NCI-H187 (cell line): ENCODE data around the gene NDUFV2.
"Not testable (repeated sequence)": the region's sequence is repeated elsewhere in the genome, so short reads cannot be mapped to it uniquely, and the experiment has no call there.

Source experiments
- DNase-seq, 2 experiments: peaks; one replicate each; lab custom pipeline; 2025; lab: John Stamatoyannopoulos, UW

The NDUFV2 gene

GRCh38 chr18:9091066-9091476 lies 11.4 kb upstream of the NDUFV2 start:
- DNase-seq: no peak

DNA sequence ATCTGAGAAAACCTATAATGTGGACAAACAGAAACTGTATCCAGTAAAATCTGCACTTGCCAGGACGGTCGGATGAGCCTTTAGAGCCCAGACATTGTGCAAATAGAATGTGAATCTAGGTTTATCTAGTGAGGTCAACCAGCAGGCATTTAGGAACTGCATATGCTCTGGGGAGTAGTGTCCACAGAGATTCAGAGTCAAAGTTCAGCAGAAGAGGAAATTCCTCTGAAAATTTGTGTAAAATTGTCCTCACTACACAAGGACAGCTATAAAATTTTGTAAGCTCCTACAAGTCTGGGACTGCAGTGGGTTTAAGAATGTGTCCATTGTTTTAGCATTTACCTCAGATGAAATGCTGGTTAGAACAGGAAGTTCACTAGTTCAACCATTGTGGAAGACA lies 9.8 kb upstream of the NDUFV2 start:
- no peak for DNase-seq

DNA sequence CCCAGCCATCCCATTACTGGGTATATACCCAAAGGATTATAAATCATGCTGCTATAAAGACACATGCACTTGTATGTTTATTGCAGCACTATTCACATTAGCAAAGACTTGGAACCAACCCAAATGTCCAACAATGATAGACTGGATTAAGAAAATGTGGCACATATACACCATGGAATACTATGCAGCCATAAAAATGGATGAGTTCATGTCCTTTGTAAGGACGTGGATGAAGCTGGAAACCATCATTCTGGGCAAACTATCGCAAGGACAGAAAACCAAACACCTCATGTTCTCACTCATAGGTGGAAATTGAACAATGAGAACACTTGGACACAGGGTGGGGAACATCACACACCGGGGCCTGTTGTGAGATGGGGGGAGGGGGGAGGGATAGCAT lies 9.4 kb upstream of the NDUFV2 start:
- DNase-seq: not testable (repeated sequence)

DNA sequence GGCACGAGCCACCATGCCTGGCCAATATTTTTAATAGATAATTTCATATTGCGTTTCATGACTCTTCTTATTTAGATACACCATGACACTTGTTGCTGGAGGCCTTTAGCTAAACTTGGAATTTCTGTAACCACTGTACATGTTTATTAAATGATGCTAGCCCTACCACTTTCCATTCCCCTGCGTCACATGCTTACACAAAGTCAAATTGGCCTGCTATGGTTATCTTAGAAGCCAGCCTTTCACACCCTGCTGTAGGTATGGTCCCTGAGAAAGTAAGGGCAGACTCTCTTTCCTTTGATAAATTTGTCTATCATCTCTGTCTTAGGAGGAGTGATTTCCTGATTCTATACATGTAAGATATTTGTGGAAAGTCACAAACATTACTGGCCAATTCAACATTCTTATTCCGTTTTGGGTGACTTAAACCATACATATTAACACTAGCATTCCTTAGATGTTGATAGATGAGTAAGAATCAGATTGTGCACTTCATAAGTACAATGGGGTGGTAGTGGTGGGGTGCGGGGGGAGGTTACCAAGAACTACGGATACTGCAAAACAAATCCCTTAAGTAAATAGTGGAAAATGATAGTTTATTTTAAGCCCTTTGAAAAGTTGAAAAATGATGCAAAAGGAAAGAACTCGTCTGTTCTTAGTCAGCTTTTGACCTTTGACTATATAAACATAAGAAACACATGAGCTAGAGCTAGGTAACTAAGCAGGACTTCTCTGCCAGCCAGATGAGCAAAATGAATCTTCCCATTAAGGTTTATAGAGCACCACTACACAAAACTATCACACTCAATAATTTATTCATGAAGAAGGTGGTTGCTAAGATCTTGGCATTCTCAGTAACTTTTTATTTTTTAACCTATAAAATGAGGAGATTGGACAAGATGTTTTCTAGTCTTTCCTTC lies 7.9 kb upstream of the NDUFV2 start:
- no peak for DNase-seq

- no peak for DNase-seq
These were observed 7.0 kb upstream of the NDUFV2 start for GRCh38 chr18:9095297-9096006.

DNA sequence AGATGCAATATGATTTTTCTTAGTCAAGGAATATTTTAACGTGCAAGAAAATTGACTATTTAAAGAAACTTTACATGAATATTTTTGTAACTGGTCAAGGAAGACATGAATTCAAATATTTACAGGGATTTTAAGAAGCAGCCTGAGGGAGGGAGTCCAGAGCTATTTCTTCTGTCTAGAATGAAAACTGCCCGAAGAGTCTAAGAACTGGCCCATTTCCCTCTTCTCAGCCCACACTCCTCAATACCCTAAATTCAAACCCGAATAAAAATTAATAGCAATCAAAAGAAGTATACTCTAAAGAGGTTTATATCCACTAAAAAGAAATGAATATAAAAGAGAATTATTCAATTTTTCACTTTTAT lies 6.5 kb upstream of the NDUFV2 start:
- no peak for DNase-seq

- no peak for DNase-seq
These were observed 5.8 kb upstream of the NDUFV2 start for GRCh38 chr18:9096685-9097084.

DNA sequence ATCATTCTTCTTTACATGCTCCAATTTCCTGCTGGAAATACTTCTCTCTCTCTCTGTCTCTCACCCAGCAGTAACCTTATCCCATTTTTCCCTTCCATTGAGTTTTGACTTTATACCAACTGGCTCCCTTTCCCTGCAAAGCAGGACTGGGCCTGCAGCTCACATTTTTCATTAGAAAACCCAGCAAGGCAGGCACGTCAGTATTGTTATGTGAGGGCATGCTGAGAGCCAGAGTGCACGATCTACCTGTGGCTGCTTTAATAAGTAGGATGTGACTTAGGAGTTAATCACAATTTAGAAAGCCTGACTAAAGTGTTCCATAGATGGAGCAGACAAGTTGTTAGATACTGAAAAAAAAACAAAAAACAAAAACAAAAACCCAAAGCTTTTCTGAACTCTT lies 5.2 kb upstream of the NDUFV2 start:
- DNase-seq: no peak

- DNase-seq: no peak
These were observed 1.7 kb upstream of the NDUFV2 start for GRCh38 chr18:9100796-9101195.

GRCh38 chr18:9101730-9102507 lies 580 bp upstream of the NDUFV2 start:
- no peak for DNase-seq

GRCh38 chr18:9103376-9103873 lies 926 bp downstream of the NDUFV2 start:
- DNase-seq: no peak

- no peak for DNase-seq
These were observed 1.9 kb downstream of the NDUFV2 start for GRCh38 chr18:9104244-9104901.

GRCh38 chr18:9105420-9105819 lies 2.9 kb downstream of the NDUFV2 start:
- no peak for DNase-seq

DNA sequence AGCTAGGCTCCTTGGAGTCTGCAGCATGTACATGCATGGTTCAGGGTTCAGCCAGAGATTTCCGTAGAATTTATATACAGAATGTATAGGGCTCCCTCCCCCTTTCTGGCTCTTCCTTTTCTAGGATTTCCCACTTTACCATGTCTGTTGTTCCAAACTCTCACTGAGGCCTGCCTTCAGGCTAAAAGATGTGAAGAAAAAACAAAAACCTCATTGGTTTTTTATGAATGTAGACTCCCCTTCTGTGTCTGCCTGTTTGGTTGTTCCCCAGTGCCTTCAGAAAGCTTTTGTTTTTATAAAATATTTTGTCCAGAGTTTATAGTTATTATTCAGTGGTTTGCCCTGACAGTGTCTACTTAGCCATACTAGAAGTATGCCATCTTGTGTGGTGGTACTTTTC lies 3.6 kb downstream of the NDUFV2 start:
- no peak for DNase-seq

DNA sequence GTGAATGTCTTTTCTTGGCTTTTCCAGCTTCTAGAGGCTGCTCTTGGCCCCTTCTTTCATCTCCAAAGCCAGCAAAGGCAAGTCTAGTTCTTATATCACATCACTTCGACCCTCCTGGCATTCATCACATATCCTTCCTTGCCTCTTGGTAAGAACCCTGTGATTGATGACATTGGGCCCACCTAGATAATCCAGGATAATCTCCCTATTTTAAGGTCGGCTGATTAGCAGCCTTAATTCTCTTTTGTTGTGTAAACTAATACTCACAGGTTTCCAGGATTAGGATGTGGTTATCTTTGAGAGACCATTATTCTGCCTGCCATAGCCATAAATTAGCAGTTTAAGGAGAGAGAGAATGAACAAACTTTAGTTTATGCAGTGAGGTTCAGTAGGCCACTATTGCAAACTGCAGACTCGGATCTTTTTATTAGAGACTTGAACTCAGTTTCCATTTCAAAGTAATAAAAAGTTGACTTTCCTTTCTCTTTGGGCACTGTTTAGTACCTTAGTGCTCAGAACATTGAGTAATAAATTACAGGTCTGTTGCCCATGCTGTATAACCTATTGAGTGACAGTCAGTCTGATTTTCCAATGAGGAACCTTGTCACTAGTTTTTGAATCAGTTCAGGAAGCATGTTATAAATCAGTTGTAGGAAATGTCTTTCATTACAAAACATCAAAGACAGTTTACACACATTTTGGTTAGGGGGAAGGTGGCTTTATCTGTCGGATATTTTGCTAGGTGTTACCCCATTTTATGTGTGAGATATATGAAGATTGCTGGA lies 4.5 kb downstream of the NDUFV2 start:
- DNase-seq: no peak

GRCh38 chr18:9108911-9109310 lies 6.4 kb downstream of the NDUFV2 start:
- DNase-seq: no peak

DNA sequence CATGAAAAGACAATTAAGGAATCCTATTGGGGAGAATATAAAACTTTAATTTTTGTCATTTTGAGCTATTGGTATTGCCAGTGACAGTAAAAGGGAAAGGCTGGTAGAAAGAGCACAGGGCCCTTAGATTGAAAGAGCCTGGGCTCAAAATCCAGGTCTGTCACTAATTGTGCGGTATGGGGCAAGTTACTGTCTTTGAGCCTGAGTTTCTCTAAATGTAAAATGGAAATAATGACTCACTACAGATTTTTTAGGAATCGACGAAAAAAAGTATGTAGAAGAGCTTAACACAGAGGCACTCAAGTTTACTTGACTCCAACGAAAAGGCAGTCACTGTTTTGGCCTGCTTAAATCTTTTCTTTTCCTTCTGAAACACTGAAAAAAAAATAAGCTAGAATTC lies 7.0 kb downstream of the NDUFV2 start:
- no peak for DNase-seq

DNA sequence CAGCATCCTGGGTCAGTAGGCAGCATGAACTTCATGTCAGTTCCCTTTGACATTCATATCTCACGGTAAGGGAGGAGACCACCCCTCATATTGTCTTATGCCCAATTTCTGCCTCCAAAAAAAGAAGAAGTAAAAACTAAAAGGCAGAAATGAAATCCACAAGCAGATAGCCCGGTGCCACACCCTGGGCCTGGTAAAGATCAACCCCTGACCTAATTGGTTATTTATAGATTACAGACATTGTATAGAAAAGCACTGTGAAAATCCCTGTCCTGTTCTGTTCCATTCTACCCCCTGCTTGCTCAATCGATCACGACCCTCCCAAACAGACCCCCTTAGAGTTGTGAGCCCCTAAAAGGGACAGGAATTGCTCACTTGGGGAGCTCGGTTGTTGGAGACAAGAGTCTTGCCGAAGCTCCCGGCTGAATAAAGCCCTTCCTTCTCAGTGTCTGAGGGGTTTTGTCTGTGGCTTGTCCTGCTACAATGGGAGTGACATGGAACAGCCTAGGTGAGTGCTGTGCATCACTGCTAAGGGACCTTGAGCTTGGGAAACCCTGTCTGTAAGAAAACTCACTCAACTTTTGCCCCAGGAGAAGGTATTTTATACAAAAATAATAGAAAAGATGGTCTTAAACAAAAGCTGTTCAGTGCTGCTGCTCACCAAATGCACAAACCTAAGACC lies 11.1 kb downstream of the NDUFV2 start:
- DNase-seq: no peak

DNA sequence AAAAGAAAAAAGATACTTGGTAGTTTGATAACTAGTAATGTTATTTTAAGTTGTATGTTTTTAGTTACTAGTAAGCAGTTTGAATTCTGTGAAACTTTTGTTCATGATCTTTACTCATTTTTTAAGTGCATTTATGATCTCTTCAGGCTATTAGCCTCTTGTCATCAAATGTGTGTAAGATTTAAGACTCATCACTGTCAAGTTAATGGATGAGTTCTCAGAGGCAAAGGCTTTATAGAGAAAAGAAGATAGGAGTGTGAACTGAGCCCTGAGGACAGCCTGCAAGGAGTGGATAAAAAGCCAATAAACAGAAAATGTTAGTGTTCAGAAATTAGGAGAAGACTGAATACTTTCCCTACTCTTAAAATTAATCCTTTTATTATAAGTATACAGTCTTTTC lies 13.5 kb downstream of the NDUFV2 start:
- DNase-seq: no peak
